GM18508 (cell line): Measurements from ENCODE around the gene THAP3.
"Not testable (repeated sequence)": the region's sequence is repeated elsewhere in the genome, so short reads cannot be mapped to it uniquely, and the experiment has no call there.

Source experiments
- ATAC-seq: cut with Tn5 transposase; IDR thresholded peaks from one replicate; pipeline ENCODE4 v1.9.1; 2021; ENCODE audit warnings: moderate number of reproducible peaks; ENCODE audit not compliant: insufficient read depth, unreplicated experiment

Gene THAP3

DNA sequence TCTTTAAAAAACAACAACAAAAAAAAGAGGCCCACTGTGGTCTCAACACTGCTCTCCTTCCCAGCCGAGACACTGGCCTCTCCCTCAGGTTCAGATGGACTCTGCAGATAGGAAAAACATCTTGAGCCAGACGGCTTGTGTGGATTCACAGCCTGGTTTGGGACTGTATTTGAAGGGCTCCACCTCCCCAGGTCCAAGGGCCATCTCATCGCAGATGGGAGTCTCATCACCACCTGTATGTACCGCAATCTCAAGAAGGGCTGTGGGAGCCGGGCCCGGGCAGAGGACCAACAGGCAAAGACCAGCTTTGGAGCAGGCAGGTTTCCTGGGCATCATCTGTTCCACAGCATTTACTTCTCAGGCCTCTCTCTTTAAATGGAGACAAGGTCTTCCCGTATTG is 34.6 kb upstream of the THAP3 start:
- ATAC-seq, result no peak

DNA sequence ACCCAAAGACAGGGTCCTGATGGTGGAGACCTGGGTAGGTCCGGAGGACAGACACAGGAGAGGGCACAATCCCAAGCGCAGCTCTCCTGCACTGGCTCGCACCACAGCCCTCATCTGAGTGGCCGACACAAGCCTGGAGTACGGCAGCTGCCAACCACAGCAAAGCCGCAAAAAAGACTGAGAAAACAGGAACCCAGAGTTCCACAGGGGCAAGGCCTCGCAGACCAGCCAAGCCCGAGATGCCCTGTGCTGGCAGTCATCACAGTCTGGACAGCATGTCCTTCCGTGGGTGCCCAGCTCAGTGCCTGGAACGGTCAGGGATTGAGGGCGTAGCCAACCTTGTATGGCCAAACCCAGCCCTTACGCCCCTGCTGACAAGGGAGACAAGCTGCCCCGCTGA is 33.4 kb upstream of the THAP3 start:
- no peak for ATAC-seq

DNA sequence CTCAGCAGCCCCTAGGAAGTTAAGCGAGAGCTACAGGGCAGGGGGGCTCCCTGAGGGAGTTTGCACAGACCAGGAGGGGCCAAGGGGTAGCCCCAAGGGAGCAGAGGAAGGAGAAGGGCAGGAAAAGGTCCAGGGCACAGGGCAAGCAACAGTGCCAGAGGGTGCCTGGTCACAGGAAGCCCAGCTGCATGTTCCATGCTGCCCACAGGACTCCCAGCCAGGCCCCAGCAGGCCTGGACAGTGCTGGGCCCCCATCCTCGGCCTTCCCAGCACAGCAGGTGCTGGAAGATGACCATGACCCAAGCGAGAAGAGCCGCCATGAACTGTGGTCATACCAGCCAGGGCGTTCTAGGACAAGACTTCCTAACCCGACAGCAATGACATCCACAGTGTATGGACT is 33.0 kb upstream of the THAP3 start:
- ATAC-seq, result no peak

DNA sequence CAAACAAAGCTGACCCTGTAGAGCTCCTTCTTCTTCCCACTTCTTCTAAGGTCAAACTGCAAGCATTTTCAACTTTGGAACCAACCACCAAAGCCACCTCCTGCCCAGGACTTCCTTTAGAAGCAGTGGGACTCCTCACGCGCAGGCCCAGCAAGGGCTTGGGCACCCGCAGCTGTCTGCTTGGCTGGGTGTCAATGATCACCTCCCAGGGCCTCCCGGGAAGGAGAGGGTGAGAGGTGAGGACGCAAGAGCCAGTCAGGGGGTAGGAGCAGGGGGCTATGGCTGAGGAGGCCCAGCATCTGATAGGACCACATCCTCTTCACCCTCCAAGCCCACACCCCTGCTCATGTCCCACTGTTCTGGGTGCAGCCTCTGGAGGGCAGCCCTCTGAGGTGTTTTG is 32.2 kb upstream of the THAP3 start:
- ATAC-seq, result no peak

DNA sequence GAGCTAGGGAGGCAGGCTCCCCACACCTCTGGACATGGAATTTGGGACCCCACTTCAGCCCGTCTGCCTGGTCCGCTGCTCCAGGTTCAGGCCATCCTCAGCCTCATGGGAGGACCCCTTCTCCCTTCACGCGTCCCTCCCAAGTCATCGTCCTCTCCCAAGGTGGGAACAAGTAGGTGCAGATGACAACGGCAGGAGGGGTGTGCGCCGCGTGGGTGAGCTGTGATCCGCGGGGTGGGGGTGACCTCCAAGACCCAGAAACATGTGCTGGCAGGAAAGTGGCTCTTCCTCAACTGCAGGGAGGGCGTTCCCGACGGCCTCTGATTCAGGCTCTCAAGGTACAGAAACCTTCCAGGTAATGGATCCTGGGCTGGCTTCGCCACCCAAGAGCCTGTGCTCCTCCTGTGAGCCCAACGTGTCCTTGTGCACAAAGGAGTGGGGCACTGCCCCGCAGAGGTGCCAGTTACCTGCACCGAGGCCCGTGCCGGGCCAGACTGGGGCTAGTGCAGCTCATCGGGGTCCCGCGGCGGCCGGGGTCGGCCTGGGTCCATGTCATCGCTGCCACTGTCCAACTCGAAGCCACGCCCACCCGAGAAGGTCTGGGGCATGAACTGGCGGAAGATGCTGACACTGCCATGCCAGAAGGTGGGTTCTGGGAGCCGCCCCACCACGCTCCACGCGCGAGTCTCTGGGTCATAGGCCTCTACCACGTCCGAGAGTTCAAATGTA is 31.6 kb upstream of the THAP3 start:
- no peak for ATAC-seq

DNA sequence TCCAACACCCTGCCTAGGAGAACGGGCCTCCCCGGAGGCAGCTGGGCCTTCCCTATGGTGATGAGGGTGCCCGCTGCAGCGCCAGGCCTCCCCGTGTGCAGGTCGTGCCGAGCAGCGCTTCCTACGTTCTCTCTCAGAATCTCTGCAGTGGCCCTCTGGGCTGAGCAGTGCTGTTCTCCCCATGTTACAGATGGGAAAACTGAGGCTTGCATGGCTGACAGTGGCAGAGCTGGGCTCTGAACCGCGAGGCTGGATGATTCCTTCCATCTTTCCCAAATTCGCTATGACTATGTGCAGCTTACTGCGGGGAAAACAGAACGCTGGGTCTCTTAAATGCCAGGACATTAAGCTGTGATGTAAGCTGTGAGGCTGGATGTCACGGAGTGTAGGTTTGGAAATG is 30.9 kb upstream of the THAP3 start:
- no peak for ATAC-seq

DNA sequence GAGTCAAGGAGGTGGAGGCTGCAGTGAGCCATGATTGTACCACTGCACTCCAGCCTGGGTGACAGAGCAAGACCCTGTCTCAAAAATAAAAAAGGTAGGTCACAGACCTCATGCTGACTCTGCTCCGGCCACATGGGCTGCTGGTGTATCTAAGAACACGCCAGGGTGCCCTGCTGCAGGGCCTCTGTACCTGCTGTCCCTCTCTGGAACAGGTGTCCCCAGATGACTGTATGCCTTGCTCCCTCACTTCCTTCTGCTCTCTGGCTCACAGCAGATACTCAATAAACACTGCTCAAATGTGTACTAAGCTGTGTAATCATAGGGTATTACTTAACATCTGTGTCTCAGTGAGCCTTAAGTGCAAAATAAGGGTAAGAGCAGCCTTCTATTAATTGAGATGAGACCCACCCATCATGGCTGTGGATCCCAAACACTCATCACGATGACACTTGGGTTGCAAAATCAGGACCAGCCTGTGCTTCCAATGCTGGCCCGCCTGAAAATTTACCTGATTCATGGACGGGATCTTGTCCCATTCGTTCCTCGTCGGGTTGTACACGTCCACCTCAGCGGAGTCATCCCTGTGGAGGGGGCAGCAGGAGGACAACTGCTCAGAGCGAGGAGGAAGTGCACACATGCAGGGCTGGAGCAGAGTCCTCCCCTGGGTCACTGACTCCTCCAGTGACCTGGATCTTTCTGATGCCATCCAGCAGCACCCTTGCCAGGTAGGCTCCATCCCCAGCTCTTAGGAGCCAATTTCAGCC is 29.5 kb upstream of the THAP3 start:
- no peak for ATAC-seq

DNA sequence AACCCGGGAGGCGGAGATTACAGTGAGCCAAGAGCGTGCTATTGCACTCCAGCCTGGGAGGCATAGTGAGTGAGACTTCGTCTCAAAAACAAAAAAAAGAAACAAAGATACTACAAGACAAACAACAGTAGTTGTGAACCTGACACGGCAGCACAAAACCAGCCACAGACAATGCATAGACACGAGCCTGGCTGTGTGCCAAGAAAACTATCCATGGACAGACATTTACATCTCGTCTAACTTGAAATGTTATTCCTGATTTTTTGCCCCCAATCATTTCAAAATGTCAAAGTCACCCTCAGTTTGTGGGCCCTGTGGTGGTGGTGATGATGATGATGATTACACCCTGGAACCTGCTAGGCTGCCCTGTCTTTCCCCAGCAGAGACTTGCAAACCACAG is 28.3 kb upstream of the THAP3 start:
- ATAC-seq, result no peak

DNA sequence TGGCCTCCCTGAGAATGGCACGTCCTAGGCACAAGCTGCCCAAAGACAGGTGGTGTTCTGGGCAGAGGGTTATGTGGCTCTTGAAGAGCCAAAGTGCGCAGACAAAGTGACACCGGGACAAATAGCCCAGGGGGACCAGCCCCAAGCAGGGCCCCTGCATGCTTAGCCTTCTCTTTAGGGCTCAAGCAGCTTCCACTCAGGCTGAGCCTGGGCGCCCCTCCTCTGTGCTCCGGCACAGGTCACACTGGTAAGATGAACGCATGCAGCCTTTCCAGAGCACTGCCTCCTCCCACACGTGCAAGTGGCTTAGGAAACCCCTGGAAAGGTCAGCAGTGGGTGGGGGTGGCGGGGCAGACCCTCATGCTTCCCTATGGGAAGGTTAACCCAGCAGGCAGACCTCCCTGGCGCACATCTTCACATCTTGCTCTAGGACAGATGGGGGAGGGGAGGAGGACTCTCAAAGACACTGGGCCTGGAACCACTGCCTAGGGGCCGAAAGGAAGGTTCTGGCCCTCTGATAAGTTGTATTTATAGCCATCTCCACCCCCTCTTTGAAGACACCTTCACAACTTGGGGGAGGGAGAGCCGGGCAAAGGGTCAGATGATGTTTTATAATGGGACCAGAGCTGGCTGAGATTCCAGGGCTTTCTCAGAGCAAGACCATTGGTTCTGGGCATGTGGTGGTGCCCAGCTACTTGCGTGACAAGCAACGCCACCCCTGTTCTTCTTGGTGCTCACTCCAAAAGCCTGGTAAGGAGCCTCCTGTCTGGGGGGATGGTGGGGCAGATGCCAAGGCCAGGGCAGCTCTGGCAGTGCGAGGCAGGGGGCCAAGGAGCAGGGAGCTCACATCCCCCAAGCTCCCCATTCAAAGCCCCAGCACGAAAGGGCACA is 27.5 kb upstream of the THAP3 start:
- no peak for ATAC-seq

DNA sequence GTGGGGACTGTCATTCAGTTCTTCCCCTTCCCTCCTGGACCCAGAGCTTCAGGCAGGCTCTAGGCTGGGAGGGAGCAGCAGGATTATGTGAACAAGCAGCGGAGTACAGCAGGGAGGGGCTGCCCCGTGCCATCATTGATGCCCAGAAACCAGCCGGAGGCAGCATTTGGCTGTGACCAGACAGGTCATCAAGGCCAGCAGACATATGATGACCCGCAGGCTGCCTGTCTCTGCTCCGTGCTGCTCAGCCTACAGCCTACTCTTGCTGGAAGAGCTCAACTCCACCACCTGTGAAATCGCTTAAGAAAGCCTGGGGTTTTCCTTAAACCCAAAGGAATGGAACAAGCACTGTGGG is 26.9 kb upstream of the THAP3 start:
- no peak for ATAC-seq

DNA sequence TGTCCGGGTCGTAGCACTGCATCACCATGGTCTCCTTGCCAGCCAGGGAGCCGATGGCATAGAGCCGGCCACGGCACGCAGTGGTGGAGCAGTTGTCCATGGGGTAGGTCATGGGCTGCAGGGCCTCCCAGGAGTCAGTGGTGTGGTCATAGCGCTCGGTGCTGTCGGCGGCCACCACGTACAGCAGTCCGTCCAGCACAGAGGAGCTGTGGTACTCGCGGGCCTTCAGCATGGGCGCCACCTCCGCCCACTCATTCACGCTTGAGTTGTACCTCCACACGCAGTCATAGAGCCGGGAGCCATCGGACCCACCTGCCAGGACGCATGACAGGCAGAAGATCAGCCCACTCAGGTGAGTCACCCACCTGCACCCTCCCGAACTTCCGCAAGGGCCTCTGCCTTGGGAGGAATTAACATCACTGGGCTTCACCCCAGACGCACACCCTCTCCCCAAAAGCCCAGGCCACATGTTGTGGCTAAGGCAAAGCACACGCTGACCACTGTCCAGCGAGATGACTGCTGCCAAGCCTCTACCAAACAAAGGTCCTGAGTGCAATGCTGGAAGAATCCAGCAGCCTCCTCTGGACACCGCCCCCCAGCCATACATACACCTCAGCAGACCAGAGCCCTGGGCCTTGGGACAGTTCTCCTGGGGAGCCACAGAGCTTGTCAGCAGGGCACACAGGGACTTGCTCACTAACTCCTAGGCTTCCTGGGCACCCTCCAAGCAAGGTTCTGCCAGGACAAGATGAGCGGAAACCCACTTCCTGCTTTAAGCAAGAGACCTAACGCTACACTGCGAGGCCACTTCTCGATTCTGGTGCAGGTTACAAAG is 25.3 kb upstream of the THAP3 start:
- ATAC-seq, result no peak

DNA sequence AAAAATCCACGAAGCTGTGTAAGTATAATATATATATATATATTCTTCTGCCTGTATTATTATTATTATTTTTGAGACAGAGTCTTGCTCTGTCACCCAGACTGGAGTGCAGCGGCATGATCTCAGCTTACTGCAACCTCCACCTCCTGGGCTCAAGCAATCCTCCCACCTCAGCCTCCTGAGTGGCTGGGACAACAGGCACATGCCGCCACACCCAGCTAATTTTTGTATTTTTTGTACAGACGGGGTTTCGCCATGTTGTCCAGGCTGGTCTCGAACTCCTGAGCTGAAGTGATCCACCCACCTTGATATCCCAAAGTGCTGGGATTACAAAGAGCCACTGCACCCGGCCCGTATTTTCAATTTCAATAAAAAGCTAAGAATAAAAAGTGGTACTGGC is 24.7 kb upstream of the THAP3 start:
- not testable (repeated sequence) for ATAC-seq

DNA sequence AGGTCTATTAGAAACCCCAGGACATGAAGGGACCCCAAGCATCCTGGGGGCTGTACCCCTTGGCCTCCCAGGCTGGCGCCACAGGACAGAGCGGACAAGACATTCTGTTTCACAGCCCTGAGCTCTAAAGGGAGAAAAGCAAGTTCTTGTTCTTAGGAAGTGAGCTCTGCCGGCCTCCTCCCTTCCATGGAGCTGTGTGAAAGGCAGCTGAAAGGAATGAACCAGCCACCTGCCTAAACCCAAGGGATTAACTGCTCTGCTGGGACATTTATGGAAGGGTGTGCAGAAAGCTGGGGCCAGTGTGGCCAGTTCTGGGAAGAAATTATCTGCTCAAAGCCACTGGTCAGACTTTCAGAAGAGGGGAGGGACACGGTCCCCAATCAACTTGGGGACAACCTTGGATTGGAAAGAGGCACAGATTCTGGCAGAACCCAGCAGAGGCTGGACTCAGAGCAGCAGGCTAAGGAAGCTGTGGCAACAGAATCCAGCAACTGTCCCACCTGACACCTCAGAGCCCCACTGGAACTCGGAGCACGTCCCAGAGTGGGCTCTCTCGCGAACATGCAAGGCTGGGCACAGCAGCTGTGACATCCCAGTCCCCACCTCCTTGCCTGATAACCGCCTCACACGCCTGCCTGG is 24.1 kb upstream of the THAP3 start:
- ATAC-seq, result no peak

DNA sequence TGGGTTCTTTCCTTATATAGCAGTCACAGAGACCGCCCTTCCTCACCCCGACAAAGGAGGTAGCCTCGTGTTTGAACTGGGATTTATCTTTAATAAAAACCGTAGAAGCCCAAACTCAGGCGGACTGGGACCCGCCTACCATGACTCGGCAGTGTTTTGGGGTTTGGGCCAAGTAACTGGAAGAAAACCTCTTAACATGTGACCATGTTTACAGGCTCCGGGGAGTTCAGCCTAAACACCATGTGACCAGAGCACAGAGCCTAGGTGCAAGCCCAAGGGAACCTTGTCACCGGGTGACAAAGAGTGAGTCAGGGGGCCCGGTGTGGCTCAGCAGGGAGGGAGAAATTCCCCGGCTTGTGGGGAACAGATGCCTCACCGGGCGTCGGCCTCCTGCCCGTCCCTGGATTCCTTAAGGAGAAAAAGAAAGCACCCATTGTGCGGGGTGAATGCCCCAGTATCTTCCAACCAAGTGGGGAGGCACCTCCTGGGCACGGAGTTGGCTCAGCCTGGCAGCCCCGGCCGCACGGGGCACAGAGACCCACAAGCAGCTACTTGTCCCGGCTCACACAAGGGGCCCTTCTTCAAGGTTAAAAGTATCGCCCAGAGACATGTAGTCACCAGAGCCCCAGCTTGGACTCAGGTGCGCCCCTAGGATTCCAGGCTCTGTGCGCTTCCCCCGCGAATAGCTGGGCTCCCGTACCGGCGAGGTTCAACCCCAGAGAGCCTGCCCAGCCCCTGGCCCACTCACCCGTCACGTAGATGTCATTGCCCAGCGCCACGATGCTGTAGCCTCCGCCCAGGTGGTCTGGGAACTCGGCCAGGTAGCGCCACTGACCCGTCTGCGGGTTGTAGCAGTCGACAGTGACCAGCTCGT is 23.4 kb upstream of the THAP3 start:
- ATAC-seq, result no peak

DNA sequence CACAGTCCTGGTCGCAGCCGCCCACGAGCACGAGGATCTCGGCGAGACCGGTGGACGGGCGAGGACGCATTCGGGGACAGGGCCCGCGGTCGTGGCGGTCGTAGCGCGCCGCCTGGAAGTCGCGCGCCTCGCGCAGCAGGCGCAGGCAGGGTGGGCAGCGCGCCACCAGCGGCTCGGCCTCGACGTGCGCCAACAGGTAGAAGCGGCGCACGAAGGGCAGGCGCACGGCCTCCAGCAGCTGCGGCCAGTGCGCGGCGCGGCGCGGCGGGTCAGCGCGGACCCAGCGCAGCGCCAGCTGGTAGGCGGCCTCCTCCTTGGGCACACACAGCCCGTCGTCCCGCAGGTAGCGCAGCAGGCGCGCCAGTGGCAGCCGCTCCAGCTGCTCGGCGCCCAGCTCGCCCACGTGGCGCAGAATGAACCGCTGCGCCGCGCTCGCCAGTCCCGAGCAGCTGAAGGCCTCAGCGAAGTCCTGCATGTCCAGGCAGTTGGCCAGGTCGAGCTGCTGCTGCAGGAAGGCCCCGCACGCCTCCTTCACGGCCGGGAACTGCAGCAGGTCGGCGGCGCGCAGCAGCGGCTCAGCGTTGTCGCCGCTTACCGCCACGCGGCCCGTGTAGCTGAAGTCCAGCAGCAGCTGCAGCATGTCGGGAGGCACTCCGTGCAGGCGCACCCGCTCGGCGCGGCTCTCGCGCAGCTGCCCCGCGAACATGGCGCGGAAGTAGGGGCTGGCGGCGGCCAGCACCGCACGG is 22.6 kb upstream of the THAP3 start:
- ATAC-seq, result no peak

DNA sequence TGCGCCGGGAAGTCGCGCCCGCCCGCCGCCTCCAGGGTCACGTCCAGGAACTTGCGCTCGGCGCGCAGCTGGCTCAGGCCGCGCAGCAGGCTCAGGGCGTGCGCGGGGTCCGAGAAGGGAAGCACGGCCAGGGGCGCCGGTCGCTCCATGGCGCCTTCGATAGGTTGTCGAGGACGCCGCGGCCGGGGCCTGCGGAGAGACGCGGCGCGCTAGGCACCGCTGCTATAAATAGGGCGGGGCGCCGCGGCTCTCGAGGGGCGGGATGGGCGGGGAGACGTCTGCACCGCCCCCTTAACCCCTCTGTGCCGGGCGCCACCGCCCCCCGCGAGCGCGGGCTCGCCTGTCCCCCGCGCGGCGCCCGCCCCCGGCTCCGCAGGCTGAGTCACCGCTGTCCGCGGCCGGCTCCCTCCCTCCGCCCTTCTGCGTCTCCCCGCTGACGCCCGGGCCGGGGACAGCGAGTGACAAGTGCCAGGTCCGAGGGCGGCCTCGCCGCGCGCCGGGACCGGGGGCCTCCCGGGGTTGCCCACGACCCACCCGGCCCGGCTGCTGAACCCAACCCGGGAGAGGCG is 21.9 kb upstream of the THAP3 start, which contains the start of gene KLHL21:
Gene KLHL21, minus strand, starts transcription at position 201 of the 569 bp plus-strand sequence. Its CDS starts 52 bp downstream, at position 149.
- ATAC-seq, result no peak

DNA sequence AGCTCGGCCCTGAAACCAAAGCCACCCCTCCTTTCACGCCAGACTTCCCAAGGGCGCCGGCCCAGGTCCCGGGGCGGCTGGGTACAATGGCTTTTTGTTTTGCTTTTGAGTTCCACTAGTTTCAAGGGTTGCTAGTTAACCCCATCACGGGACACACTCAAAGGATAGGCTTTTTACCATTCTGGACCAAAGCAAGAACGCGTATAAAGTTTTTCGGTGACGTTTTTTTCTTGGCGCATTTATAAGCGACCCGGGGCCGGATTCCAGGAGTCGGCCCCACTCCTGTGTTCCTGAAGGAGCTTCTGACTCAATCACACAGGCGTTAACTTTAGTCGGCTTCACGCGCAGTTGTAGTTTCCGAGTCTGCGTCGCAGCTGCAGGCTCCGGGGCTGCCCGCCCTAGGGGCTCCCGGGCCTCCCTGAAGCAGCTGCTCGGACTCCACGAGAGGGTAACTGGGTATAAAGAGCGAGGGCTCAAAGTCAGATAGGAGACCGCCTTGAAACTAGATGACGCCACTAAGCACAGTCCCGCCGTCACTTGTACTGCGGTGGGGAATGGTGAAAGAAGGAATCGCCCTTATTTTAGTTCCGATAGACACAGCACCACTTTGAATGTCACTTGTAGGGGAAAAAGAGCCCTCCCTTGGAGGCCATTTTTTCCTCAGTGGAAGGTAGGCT is 21.3 kb upstream of the THAP3 start:
- no peak for ATAC-seq
